ENCODE measurements around the gene IL36G.

The IL36G gene

DNA sequence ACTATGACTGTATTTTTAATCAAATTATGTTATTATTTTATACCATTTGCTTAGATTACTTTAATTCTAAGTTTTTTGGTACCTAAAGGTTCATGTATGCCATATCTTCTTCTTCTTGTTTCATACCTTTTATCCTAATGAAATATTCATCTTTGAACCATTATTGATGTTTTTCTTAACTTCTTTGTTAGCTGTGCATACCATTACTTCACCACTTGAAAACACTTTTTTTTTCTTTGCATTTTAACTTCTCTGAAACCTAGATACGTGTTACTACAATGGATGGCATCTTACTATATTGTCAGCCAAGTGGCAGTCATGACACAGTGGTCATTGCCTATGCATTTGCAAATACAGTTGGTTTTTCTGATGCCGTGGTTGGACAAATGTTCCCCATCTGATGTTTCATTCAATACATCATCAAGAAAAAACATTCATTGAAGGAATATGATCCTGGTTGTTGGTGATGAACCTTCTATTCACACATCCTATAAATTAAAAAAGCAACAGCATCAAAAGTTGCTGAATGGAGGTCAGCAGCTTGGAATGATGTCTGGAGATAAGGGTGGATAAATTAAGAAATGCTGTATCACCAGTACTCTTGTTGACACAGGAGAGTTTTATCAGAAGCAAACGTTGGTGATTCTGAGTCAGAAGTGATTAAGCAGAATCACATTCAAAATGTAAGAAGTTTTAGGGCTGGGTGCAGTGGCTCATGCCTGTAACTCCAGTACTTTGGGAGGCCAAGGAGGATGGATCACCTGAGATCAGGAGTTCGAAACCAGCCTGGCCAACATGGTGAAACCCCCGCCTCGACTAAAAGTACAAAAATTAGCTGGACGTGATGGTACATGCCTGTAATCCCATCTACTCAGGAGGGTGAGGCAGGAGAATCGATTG, 34.9 kb downstream of the IL36G start:
- Histone ChIP-seq H3K4me1 (ENCODE audit: control insufficient read depth, insufficient read depth, low read length) (no peaks in the 10 kb centered on the region), H3K27me3 (ENCODE audit: control insufficient read depth, insufficient read depth, low read length) (no peaks in the 10 kb centered on the region), H3K27ac (ENCODE audit: low read depth, low read length) (no peak overlapping the region), H3K36me3 (ENCODE audit: control insufficient read depth, insufficient read depth, low read length) (no peaks in the 10 kb centered on the region), H3K4me3 (ENCODE audit: low read length) (no peak overlapping the region), H3K9ac (ENCODE audit: low read length) (no peak overlapping the region)

DNA sequence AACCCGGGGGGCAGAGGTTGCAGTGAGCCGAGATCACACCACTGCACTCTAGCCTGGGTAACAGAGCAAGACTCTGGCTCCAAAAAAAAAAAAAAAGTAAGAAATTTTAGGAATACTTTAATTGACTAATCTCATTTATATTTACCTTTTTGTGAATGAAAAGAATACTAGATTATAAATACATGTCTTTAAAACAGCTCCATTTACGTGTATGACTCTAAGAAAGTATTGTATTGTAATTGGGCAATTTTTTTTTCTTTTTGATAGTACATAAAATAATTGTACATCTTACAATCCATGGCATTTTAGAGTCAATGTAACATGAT, 35.5 kb downstream of the IL36G start:
- no peak overlapping the region for H3K9ac ChIP-seq (ENCODE audit: low read length)
- H3K27me3 ChIP-seq (ENCODE audit: control insufficient read depth, insufficient read depth, low read length), result no peaks in the 10 kb centered on the region
- no peak overlapping the region for H3K27ac ChIP-seq (ENCODE audit: low read depth, low read length)
- no peaks in the 10 kb centered on the region for H3K4me1 ChIP-seq (ENCODE audit: control insufficient read depth, insufficient read depth, low read length)
- no peaks in the 10 kb centered on the region for H3K36me3 ChIP-seq (ENCODE audit: control insufficient read depth, insufficient read depth, low read length)
- no peak overlapping the region for H3K4me3 ChIP-seq (ENCODE audit: low read length)

DNA sequence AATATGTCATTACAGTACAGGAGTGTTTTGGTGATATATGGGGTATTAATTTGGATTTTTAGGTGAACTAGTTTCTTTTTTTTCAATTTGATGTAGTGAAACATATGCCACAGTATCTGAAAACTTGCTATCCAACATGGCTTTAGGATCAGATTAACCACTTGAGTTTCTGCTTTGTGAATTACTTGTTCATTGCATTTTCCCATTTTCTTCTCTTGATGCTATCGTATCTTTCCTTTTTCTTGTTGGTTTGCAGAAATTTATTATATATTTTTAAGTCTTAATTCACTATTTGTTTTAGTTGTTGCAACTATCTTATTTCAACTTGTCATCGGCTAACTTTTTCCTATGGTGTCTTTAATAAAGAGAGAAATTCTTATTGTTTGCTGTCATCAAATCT, 36.3 kb downstream of the IL36G start:
- Histone ChIP-seq H3K27me3 (ENCODE audit: control insufficient read depth, insufficient read depth, low read length) (no peaks in the 10 kb centered on the region), H3K9ac (ENCODE audit: low read length) (no peak overlapping the region), H3K4me1 (ENCODE audit: control insufficient read depth, insufficient read depth, low read length) (no peaks in the 10 kb centered on the region), H3K36me3 (ENCODE audit: control insufficient read depth, insufficient read depth, low read length) (no peaks in the 10 kb centered on the region), H3K27ac (ENCODE audit: low read depth, low read length) (no peak overlapping the region), H3K4me3 (ENCODE audit: low read length) (no peak overlapping the region)

DNA sequence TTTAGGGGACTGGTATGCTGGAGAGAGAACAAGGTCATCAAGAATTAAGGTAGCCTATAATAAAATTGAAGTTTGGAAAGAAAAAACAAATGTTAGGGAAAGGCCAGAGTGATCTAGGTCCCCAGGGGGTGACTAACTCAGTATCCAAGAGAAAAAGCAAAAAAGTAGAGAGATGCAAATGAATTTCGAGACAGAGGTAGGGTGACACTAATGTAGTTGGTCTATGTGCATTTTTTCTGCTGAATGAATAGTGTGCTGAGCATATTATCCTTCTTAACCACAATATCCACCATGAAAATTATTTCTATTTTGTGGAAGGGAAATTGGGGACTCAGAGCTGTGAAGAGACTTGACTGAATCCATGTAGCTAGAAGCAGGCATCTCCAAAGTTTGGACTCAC, 37.2 kb downstream of the IL36G start:
- H3K4me1 ChIP-seq (ENCODE audit: control insufficient read depth, insufficient read depth, low read length), result no peaks in the 10 kb centered on the region
- H3K9ac ChIP-seq (ENCODE audit: low read length), result no peak overlapping the region
- H3K27me3 ChIP-seq (ENCODE audit: control insufficient read depth, insufficient read depth, low read length), result no peaks in the 10 kb centered on the region
- no peaks in the 10 kb centered on the region for H3K36me3 ChIP-seq (ENCODE audit: control insufficient read depth, insufficient read depth, low read length)
- H3K4me3 ChIP-seq (ENCODE audit: low read length), result no peak overlapping the region
- H3K27ac ChIP-seq (ENCODE audit: low read depth, low read length), result no peak overlapping the region

DNA sequence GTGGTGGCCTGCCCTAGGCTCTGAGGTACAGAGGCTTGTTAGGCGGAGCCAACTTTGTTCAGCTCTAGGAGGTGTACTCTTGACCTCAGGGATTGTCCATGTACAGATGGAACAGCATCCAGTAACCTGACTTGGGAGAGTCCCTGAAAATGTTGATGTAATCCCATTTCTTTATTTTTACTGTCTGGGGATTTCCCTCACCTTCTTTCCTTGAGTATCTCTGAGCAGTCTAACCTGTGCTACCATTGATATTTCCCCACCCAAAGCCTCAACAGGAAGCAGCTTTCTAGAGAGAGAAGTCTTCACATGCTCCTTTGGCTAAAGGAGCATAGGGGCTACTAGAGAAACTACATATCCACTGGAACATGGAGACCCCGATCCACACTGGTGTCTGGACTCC, 37.8 kb downstream of the IL36G start:
- Histone ChIP-seq H3K36me3 (ENCODE audit: control insufficient read depth, insufficient read depth, low read length) (no peaks in the 10 kb centered on the region), H3K27me3 (ENCODE audit: control insufficient read depth, insufficient read depth, low read length) (no peaks in the 10 kb centered on the region), H3K4me1 (ENCODE audit: control insufficient read depth, insufficient read depth, low read length) (no peaks in the 10 kb centered on the region), H3K9ac (ENCODE audit: low read length) (no peak overlapping the region), H3K4me3 (ENCODE audit: low read length) (no peak overlapping the region), H3K27ac (ENCODE audit: low read depth, low read length) (no peak overlapping the region)

DNA sequence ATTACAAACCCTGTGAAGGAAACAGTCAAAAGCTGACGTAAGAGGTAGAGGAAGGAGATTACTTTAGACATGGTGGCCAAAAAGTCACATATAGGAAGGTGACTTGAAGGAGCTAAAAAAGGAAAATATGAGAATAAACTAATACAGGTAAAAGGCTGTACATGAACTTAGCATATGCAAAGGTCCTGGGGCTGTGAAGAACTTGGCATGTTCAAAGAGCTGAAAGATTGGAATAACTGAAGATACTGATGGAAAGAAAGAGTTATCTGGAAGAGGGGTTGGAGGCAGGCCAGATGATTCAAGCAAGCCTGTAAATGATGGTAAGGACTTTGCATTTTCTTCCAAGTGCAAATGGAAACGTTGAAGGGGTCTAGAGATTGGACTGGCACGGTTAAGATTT, 40.7 kb downstream of the IL36G start:
- Histone ChIP-seq H3K36me3 (ENCODE audit: control insufficient read depth, insufficient read depth, low read length) (no peaks in the 10 kb centered on the region), H3K27me3 (ENCODE audit: control insufficient read depth, insufficient read depth, low read length) (no peaks in the 10 kb centered on the region), H3K4me3 (ENCODE audit: low read length) (no peak overlapping the region), H3K9ac (ENCODE audit: low read length) (no peak overlapping the region), H3K4me1 (ENCODE audit: control insufficient read depth, insufficient read depth, low read length) (no peaks in the 10 kb centered on the region), H3K27ac (ENCODE audit: low read depth, low read length) (no peak overlapping the region)

DNA sequence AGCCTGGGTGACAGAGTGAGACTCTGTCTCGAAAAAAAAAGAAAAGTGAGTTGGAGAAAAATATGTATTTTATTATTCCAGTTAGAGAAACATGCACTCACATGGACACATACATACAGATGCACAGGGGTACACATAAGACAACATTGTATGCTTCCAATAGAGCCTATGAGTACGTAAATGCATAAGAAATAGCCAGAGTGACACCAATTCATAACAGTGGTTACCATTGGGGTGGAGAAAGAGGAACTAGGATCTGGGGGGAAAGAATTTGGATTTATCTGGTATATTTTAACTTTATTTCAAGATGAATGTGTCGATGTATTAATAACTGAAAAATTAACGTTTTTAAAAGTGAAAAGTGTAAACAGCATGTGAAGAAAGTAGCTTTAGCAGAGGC, 43.5 kb downstream of the IL36G start:
- Histone ChIP-seq H3K4me3 (ENCODE audit: low read length) (no peak overlapping the region), H3K36me3 (ENCODE audit: control insufficient read depth, insufficient read depth, low read length) (no peaks in the 10 kb centered on the region), H3K9ac (ENCODE audit: low read length) (no peak overlapping the region), H3K4me1 (ENCODE audit: control insufficient read depth, insufficient read depth, low read length) (no peaks in the 10 kb centered on the region), H3K27me3 (ENCODE audit: control insufficient read depth, insufficient read depth, low read length) (no peaks in the 10 kb centered on the region), H3K27ac (ENCODE audit: low read depth, low read length) (no peak overlapping the region)

DNA sequence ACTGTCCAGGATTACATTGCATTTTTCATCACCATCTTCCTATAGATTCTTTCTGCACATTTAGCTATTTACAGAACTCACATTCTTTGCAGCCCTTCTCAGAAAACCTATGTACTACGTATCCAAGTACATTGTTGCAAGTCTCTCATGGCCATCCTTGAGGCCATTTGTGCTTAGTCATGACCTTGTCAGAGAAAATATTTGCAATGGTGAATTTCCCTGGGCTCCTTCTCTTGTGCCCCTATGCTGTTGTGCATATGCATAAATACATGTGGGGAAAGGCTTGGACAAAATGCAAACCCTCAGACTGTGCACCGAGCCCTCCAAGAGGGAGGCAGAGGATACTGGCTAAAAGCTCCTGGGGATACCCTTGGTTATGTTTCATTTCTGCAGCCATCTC, 47.0 kb downstream of the IL36G start:
- Histone ChIP-seq H3K27ac (ENCODE audit: low read depth, low read length) (no peak overlapping the region), H3K9ac (ENCODE audit: low read length) (no peak overlapping the region), H3K36me3 (ENCODE audit: control insufficient read depth, insufficient read depth, low read length) (no peaks in the 10 kb centered on the region), H3K4me1 (ENCODE audit: control insufficient read depth, insufficient read depth, low read length) (no peaks in the 10 kb centered on the region), H3K27me3 (ENCODE audit: control insufficient read depth, insufficient read depth, low read length) (peaks cover 5% of the 10 kb centered on the region), H3K4me3 (ENCODE audit: low read length) (no peak overlapping the region)

DNA sequence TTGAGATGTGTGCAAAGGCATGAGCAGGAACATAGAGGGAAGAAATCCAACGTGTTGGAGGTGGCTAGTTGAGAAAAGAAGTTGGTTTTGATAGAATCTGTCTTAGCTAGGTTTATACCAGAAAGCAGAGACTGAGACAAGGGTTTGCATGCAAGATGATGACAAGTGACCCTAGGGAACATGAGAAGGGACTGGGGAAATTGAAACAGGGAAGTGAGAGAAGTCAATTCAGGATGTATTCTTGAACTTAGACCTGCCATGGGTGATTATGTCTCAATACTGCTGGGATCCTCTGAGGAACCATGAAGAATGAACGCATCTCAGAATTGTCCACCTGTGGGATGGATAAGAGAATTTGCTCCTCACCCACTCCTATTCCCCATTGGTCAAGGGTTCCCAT, 47.9 kb downstream of the IL36G start:
- Histone ChIP-seq H3K36me3 (ENCODE audit: control insufficient read depth, insufficient read depth, low read length) (no peaks in the 10 kb centered on the region), H3K27me3 (ENCODE audit: control insufficient read depth, insufficient read depth, low read length) (peaks cover 5% of the 10 kb centered on the region), H3K4me1 (ENCODE audit: control insufficient read depth, insufficient read depth, low read length) (no peaks in the 10 kb centered on the region), H3K27ac (ENCODE audit: low read depth, low read length) (no peak overlapping the region), H3K4me3 (ENCODE audit: low read length) (no peak overlapping the region), H3K9ac (ENCODE audit: low read length) (no peak overlapping the region)

DNA sequence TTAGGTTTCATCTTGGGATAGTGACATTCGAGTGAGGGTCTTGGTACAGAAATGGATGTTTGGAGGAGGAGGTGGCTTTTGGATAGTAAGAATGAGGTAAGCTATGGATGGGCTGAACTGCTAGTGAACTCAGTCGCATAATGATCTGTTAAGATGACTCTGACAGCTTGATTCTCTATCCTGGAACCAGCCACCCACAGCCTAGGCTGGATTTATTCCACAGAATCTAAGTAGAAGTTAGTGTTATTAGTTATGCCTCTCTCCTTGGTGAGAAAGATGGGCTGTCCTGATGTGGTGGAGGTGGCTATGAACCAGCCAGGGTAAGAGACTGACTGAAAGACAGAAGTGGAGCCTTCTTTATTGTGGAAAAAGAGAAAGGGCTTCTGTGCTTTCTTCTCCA, 49.9 kb downstream of the IL36G start:
- H3K27ac ChIP-seq (ENCODE audit: low read depth, low read length), result no peak overlapping the region
- H3K4me1 ChIP-seq (ENCODE audit: control insufficient read depth, insufficient read depth, low read length), result no peaks in the 10 kb centered on the region
- no peak overlapping the region for H3K4me3 ChIP-seq (ENCODE audit: low read length)
- peaks cover 5% of the 10 kb centered on the region for H3K27me3 ChIP-seq (ENCODE audit: control insufficient read depth, insufficient read depth, low read length)
- H3K9ac ChIP-seq (ENCODE audit: low read length), result no peak overlapping the region
- H3K36me3 ChIP-seq (ENCODE audit: control insufficient read depth, insufficient read depth, low read length), result no peaks in the 10 kb centered on the region

DNA sequence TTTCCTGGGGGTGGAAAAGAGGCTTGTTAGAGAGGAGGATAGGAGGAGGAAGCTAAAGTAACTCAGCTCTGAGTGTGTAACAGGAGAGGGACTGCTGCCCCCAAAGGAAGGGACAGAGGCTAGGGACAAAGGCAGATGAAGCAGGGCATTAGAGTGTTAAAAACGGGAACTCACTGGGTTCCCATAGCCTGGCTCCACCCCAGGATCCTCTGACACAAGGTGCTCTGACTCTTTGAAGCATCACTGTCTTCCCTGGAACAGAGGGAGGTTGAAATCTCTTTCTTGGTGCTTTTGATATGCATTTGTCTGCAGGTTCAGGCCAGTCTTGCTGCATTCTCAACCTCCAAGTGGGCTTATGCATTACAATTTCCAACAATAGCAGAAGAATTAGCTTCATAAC, 50.3 kb downstream of the IL36G start:
- H3K4me3 ChIP-seq (ENCODE audit: low read length), result no peak overlapping the region
- no peak overlapping the region for H3K27ac ChIP-seq (ENCODE audit: low read depth, low read length)
- peaks cover 5% of the 10 kb centered on the region for H3K27me3 ChIP-seq (ENCODE audit: control insufficient read depth, insufficient read depth, low read length)
- no peaks in the 10 kb centered on the region for H3K4me1 ChIP-seq (ENCODE audit: control insufficient read depth, insufficient read depth, low read length)
- no peak overlapping the region for H3K9ac ChIP-seq (ENCODE audit: low read length)
- no peaks in the 10 kb centered on the region for H3K36me3 ChIP-seq (ENCODE audit: control insufficient read depth, insufficient read depth, low read length)

DNA sequence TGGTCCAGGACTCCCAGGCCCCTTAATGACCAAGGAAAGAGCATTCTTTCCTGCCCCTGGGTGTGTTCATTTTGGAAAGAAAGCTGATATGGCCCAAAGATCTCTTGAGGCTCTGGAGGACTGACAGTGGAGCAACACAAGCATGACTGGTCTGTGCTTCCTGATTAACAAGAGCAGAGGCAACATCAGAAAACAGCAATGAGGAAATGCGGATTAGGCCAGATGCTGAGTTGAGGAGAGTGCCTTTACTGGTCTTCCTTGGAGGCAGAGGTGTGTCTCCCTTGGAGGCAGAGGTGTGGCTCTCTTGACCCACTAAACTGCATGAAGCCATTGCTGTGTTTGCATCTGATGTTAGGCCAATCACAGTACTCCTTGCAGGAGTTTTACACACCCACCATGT, 54.9 kb downstream of the IL36G start:
- H3K27ac ChIP-seq (ENCODE audit: low read depth, low read length), result no peak overlapping the region
- peaks cover 5% of the 10 kb centered on the region for H3K27me3 ChIP-seq (ENCODE audit: control insufficient read depth, insufficient read depth, low read length)

DNA sequence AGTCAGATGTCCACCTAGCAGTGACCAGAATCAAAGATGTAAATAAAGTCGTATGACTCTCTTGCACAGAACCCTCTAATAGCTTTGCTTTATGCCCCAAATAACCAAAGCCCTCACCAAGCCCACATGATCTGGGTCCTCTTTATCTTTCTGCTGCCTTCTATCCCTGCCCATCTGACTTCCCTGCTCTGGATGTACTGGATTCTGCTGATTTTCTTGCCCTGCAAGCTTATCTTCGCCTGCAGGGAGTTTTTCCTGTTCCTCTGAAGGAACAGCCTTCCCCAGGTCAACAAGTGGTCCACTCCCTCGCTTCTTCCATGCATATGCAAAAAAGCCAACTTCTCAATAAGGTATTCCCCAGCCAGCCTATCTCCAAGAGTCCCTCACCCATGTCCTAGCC, 56.2 kb downstream of the IL36G start:
- H3K9ac ChIP-seq (ENCODE audit: low read length), result no peak overlapping the region
- H3K4me3 ChIP-seq (ENCODE audit: low read length), result no peak overlapping the region
- no peaks in the 10 kb centered on the region for H3K4me1 ChIP-seq (ENCODE audit: control insufficient read depth, insufficient read depth, low read length)
- no peaks in the 10 kb centered on the region for H3K36me3 ChIP-seq (ENCODE audit: control insufficient read depth, insufficient read depth, low read length)
- no peak overlapping the region for H3K27ac ChIP-seq (ENCODE audit: low read depth, low read length)
- H3K27me3 ChIP-seq (ENCODE audit: control insufficient read depth, insufficient read depth, low read length), result peaks cover 4% of the 10 kb centered on the region

More for the DNA sequence above, 54.9 kb downstream of the IL36G start:
- no peaks in the 10 kb centered on the region for H3K4me1 ChIP-seq (ENCODE audit: control insufficient read depth, insufficient read depth, low read length)
- no peak overlapping the region for H3K9ac ChIP-seq (ENCODE audit: low read length)
- H3K4me3 ChIP-seq (ENCODE audit: low read length), result no peak overlapping the region
- H3K36me3 ChIP-seq (ENCODE audit: control insufficient read depth, insufficient read depth, low read length), result no peaks in the 10 kb centered on the region

Data from rectal smooth muscle tissue (tissue), 1 donor.